CD14-positive monocyte (primary cell): ENCODE data around the gene PCDHB2. TPM values are rescaled to one million over a fixed set of nuclear protein-coding genes. Genes with fewer than 3 reads are reported as not detected.
"Not testable (repeated sequence)": the region's sequence is repeated elsewhere in the genome, so short reads cannot be mapped to it uniquely, and the experiment has no call there.

Experiments used
- DNase-seq, 3 donors: peaks; one replicate each; pipeline ENCODE4 v3.0.0-alpha.2; 2011 to 2022
- H2AFZ ChIP-seq: 2 replicates; pipeline ENCODE4 v1.6.0; 2012; ENCODE audit warnings: mild to moderate bottlenecking, low read depth, low read length, inconsistent platforms; ENCODE audit not compliant: insufficient read depth, poor library complexity, severe bottlenecking
- H3K27ac ChIP-seq, 2 donors: 1 replicate in 1 of 2; 2 replicates in 1 of 2; pipeline ENCODE4 v1.5.1; 2012 to 2013; ENCODE audit warnings: low read length in 2 of 2, control low read depth in 1 of 2, inconsistent platforms in 1 of 2, low read depth in 1 of 2, mild to moderate bottlenecking in 1 of 2
- H3K27me3 ChIP-seq, 2 donors: one replicate each; pipeline versions ENCODE4 v1.6.0 to v1.6.1; 2011 to 2013; ENCODE audit warnings: low read length in 2 of 2; ENCODE audit not compliant: control insufficient read depth in 2 of 2, insufficient read depth in 2 of 2
- H3K36me3 ChIP-seq, 2 donors: replicated peaks in 1 of 2; 1 replicate in 1 of 2; 2 replicates in 1 of 2; pipeline versions ENCODE4 v1.5.1 to v1.6.1; 2012 to 2013; ENCODE audit warnings: low read length in 2 of 2, control low read depth in 1 of 2, inconsistent platforms in 1 of 2, mild to moderate bottlenecking in 1 of 2; ENCODE audit not compliant: insufficient read depth in 2 of 2, control insufficient read depth in 1 of 2
- H3K4me1 ChIP-seq, 2 donors: 1 replicate in 1 of 2; 2 replicates in 1 of 2; pipeline versions ENCODE4 v1.5.1 to v1.6.1; 2012 to 2013; ENCODE audit warnings: low read length in 2 of 2, control low read depth in 1 of 2, inconsistent platforms in 1 of 2, mild to moderate bottlenecking in 1 of 2, moderate library complexity in 1 of 2; ENCODE audit not compliant: insufficient read depth in 2 of 2, control insufficient read depth in 1 of 2
- H3K4me2 ChIP-seq: replicated peaks from 2 replicates; pipeline ENCODE3; 2012; ENCODE audit warnings: low read length, moderate library complexity, mild to moderate bottlenecking; ENCODE audit not compliant: poor library complexity, severe bottlenecking; ENCODE audit errors: extremely low read depth
- H3K4me3 ChIP-seq, 3 experiments: fragments of 200-600 bp in 1 of 3; sonication (generic) in 1 of 3; replicated peaks in 1 of 3; 1 replicate in 2 of 3; 2 replicates in 1 of 3; pipeline ENCODE4 v1.5.1; 2011 to 2013; ENCODE audit warnings: low read length in 3 of 3, mild to moderate bottlenecking in 3 of 3, control low read depth in 2 of 3, low read depth in 2 of 3, inconsistent platforms in 1 of 3, moderate library complexity in 1 of 3
- H3K79me2 ChIP-seq: 2 replicates; pipeline ENCODE4 v1.6.0; 2012; ENCODE audit warnings: mild to moderate bottlenecking, control low read depth, inconsistent platforms, low read length, moderate library complexity; ENCODE audit not compliant: insufficient read depth
- H3K9ac ChIP-seq: 2 replicates; pipeline ENCODE4 v1.6.0; 2017; ENCODE audit warnings: low read length, mild to moderate bottlenecking; ENCODE audit not compliant: insufficient read depth, poor library complexity, severe bottlenecking
- H3K9me3 ChIP-seq, 2 donors: replicated peaks in 1 of 2; 1 replicate in 1 of 2; 2 replicates in 1 of 2; pipeline versions ENCODE4 v1.5.1 to v1.6.1; 2012 to 2013; ENCODE audit warnings: low read length in 2 of 2, control low read depth in 1 of 2; ENCODE audit not compliant: control insufficient read depth in 1 of 2, insufficient read depth in 1 of 2
- H4K20me1 ChIP-seq: 2 replicates; pipeline ENCODE4 v1.6.0; 2012; ENCODE audit warnings: mild to moderate bottlenecking, low read length, control low read depth, moderate library complexity; ENCODE audit not compliant: insufficient read depth
- H3K27ac Mint-ChIP-seq, 7 donors: one replicate each; pipeline ENCODE4 v1.8.0; 2020; ENCODE audit warnings: mild to moderate bottlenecking in 7 of 7, mixed read lengths in 7 of 7, moderate library complexity in 6 of 7, inconsistent platforms in 2 of 7
- H3K27me3 Mint-ChIP-seq, 3 donors: one replicate each; pipeline ENCODE4 v1.8.0; 2021 to 2022; ENCODE audit warnings: low read depth in 3 of 3, mild to moderate bottlenecking in 3 of 3, mixed read lengths in 3 of 3, moderate library complexity in 3 of 3, inconsistent platforms in 1 of 3
- H3K36me3 Mint-ChIP-seq, 2 donors: one replicate each; pipeline ENCODE4 v1.8.0; 2020; ENCODE audit warnings: mixed read lengths in 2 of 2, inconsistent platforms in 1 of 2, mild to moderate bottlenecking in 1 of 2
- H3K4me1 Mint-ChIP-seq: one replicate; pipeline ENCODE4 v1.8.0; 2020; ENCODE audit warnings: mild to moderate bottlenecking, mixed read lengths
- H3K4me3 Mint-ChIP-seq, 2 donors: one replicate each; pipeline ENCODE4 v1.8.0; 2020; ENCODE audit warnings: mild to moderate bottlenecking in 2 of 2, mixed read lengths in 2 of 2, moderate library complexity in 1 of 2
- H3K9me3 Mint-ChIP-seq, 7 donors: one replicate each; pipeline ENCODE4 v1.8.0; 2020 to 2022; ENCODE audit warnings: mixed read lengths in 7 of 7, mild to moderate bottlenecking in 6 of 7, moderate library complexity in 6 of 7, inconsistent platforms in 2 of 7
- WGBS: methylation state at CpG from one replicate; pipeline ENCODE4 v1.1.5; 2013; ENCODE audit warnings: missing lambda C conversion rate; ENCODE audit not compliant: insufficient coverage; 5-methylcytosine and 5-hydroxymethylcytosine counted together
- intact Hi-C, 2 donors: fragments of 100-400 bp; cut with micrococcal nuclease; formaldehyde crosslinking; loops; one replicate each; pipeline versions ENCODE4 v1.15.0 to v1.15.1; 2023
- polyA plus RNA-seq, 3 donors: library from polyadenylated mRNA; depleted of rRNA in 1 of 3; unstranded in 2 of 3; stranded (reverse) in 1 of 3; fragments of 300-500 nt in 2 of 3; fragments of >200 nt in 1 of 3; fragmentation: Illumina TruSeq in 2 of 3; gene quantifications; 1 replicate in 2 of 3; 2 replicates in 1 of 3; pipeline ENCODE4 v1.2.3, GENCODE V29; 2012 to 2021
- TF ChIP-seq, protein P1 (sequence below): fragments of 200-600 bp; IDR thresholded peaks from one replicate; pipeline ENCODE4 v1.8.0; 2022; ENCODE audit warnings: antibody characterized with exemption, mild to moderate bottlenecking

The PCDHB2 gene
- polyA plus RNA-seq, 3 donors = not detected

DNA sequence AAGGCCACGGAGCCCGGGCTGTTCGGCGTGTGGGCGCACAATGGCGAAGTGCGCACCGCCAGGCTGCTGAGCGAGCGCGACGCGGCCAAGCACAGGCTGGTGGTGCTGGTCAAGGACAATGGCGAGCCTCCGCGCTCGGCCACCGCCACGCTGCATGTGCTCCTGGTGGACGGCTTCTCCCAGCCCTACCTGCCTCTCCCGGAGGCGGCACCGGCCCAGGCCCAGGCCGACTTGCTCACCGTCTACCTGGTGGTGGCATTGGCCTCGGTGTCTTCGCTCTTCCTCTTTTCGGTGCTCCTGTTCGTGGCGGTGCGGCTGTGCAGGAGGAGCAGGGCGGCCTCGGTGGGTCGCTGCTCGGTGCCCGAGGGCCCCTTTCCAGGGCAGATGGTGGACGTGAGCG is 8.1 kb downstream of the PCDHB2 start:
- DNase-seq, H2AFZ ChIP-seq, H3K4me1 ChIP-seq, intact Hi-C loops, H3K4me3 ChIP-seq, H4K20me1 ChIP-seq, H3K27ac ChIP-seq, H3K4me3 Mint-ChIP-seq, H3K27ac Mint-ChIP-seq, H3K36me3 Mint-ChIP-seq, H3K36me3 ChIP-seq, H3K9ac ChIP-seq, H3K4me2 ChIP-seq, H3K79me2 ChIP-seq, H3K4me1 Mint-ChIP-seq: not testable (repeated sequence)
- H3K27me3 ChIP-seq = peaks cover 0 to 12% of the 10 kb centered on the region in 2 donors
- 34% methylated on average over 15 of the region's 38 CpGs for WGBS
- Mint-ChIP-seq H3K9me3 (peaks cover 11 to 36% (median 32%) of the 10 kb centered on the region in 7 donors), H3K27me3 (peaks cover 6 to 15% (median 8%) of the 10 kb centered on the region in 3 donors)
- peaks cover 25 to 31% of the 10 kb centered on the region in 2 donors for H3K9me3 ChIP-seq

DNA sequence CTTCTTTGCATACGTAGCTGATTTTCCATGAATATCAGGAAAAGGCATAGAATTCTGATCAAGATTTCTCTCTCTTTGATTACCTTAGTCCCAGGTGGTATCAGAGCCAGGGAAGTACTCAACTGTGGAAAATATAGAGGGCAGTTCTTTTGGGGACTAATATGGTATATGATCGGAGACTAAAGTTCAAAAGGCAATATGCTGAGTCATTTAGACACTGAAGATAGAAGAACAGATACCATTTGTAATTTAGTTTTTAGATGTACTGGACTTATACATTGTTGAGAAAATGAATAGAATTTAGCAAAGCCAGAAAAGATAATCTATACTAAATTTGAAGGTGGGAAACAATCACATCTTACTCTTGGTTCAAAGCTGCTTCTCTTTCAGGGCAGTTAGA is 10.9 kb downstream of the PCDHB2 start:
- Mint-ChIP-seq H3K4me3 (no peak overlapping the region), H3K36me3 (no peaks in the 10 kb centered on the region), H3K9me3 (peaks cover 9 to 36% (median 31%) of the 10 kb centered on the region in 7 donors), H3K27ac (no peak overlapping the region), H3K4me1 (no peaks in the 10 kb centered on the region), H3K27me3 (peaks cover 4 to 8% (median 6%) of the 10 kb centered on the region in 3 donors)
- Histone ChIP-seq H3K36me3 (no peaks in the 10 kb centered on the region), H2AFZ (no peak overlapping the region), H3K4me1 (no peaks in the 10 kb centered on the region), H3K9me3 (peaks cover 27 to 28% of the 10 kb centered on the region in 2 donors), H3K9ac (no peak overlapping the region), H3K27ac (no peak overlapping the region), H4K20me1 (no peaks in the 10 kb centered on the region), H3K79me2 (no peaks in the 10 kb centered on the region), H3K4me3 (no peak overlapping the region), H3K4me2 (no peak overlapping the region), H3K27me3 (peaks cover 0 to 12% of the 10 kb centered on the region in 2 donors)
- TF ChIP-seq, protein P1, sequence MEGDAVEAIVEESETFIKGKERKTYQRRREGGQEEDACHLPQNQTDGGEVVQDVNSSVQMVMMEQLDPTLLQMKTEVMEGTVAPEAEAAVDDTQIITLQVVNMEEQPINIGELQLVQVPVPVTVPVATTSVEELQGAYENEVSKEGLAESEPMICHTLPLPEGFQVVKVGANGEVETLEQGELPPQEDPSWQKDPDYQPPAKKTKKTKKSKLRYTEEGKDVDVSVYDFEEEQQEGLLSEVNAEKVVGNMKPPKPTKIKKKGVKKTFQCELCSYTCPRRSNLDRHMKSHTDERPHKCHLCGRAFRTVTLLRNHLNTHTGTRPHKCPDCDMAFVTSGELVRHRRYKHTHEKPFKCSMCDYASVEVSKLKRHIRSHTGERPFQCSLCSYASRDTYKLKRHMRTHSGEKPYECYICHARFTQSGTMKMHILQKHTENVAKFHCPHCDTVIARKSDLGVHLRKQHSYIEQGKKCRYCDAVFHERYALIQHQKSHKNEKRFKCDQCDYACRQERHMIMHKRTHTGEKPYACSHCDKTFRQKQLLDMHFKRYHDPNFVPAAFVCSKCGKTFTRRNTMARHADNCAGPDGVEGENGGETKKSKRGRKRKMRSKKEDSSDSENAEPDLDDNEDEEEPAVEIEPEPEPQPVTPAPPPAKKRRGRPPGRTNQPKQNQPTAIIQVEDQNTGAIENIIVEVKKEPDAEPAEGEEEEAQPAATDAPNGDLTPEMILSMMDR = no peak
- intact Hi-C loops = no loop called here
- no peak for DNase-seq
- 100% methylated on average over 1 of the region's 2 CpGs for WGBS
